B cell (primary cell): ENCODE data around the gene CISH. TPM values are rescaled to one million over a fixed set of nuclear protein-coding genes. Genes with fewer than 3 reads are reported as not detected.

Source experiments
- ATAC-seq: fragments of 200-7000 bp; cut with Tn5 transposase; one replicate; pipeline ENCODE4 v1.10.0; 2021; ENCODE audit warnings: low read depth, mild to moderate bottlenecking, moderate number of reproducible peaks, moderate library complexity
- CTCF ChIA-PET: fragments of 350-600 bp; sonication (Branson Sonifier 250); formaldehyde crosslinking; loops from one replicate; lab custom pipeline; 2021; ENCODE audit warnings: antibody characterized with exemption, inconsistent platforms; lab: Charles Lee
- POLR2A ChIA-PET: fragments of 350-600 bp; sonication (Branson Sonifier 250); formaldehyde crosslinking; loops from one replicate; lab custom pipeline; 2021; ENCODE audit warnings: antibody characterized with exemption; lab: Charles Lee
- DNase-seq: peaks from one replicate; pipeline ENCODE4 v3.0.0; 2013
- H2AFZ ChIP-seq: 2 replicates; pipeline ENCODE4 v1.6.1; 2012; ENCODE audit warnings: mild to moderate bottlenecking, low read depth, low read length; ENCODE audit not compliant: insufficient read depth, poor library complexity, severe bottlenecking
- H3K27ac ChIP-seq, 2 donors: 1 replicate in 1 of 2; 2 replicates in 1 of 2; pipeline ENCODE4 v1.5.1; 2012 to 2013; ENCODE audit warnings: low read length in 2 of 2, mild to moderate bottlenecking in 2 of 2, moderate library complexity in 1 of 2
- H3K27me3 ChIP-seq, 4 experiments: fragments of 200-600 bp in 1 of 4; sonication (generic) in 1 of 4; replicated peaks in 1 of 4; 1 replicate in 2 of 4; 2 replicates in 2 of 4; pipeline versions ENCODE4 v1.6.1 to v1.7.0; 2013 to 2016; ENCODE audit warnings: low read length in 3 of 4, mild to moderate bottlenecking in 2 of 4, mixed read lengths in 1 of 4, moderate library complexity in 1 of 4; ENCODE audit not compliant: insufficient read depth in 4 of 4, control insufficient read depth in 3 of 4; ENCODE audit errors: control extremely low read depth in 1 of 4
- H3K36me3 ChIP-seq, 2 experiments: replicated peaks in 1 of 2; 1 replicate in 1 of 2; 2 replicates in 1 of 2; pipeline versions ENCODE4 v1.6.1 to v1.7.1; 2013; ENCODE audit warnings: low read length in 1 of 2; ENCODE audit not compliant: insufficient read depth in 2 of 2, control insufficient read depth in 1 of 2; ENCODE audit errors: control extremely low read depth in 1 of 2, extremely low read depth in 1 of 2
- H3K4me1 ChIP-seq, 2 donors: fragments of 200-600 bp in 1 of 2; sonication (generic) in 1 of 2; 1 replicate in 1 of 2; 2 replicates in 1 of 2; pipeline versions ENCODE4 v1.5.1 to v1.6.1; 2013 to 2017; ENCODE audit warnings: low read length in 2 of 2; ENCODE audit not compliant: control insufficient read depth in 2 of 2, insufficient read depth in 2 of 2
- H3K4me2 ChIP-seq: replicated peaks from 2 replicates; pipeline ENCODE3; 2012; ENCODE audit warnings: mild to moderate bottlenecking, low read depth, low read length; ENCODE audit not compliant: poor library complexity, severe bottlenecking
- H3K4me3 ChIP-seq, 5 experiments: fragments of 200-600 bp in 1 of 5; sonication (generic) in 1 of 5; 1 replicate in 3 of 5; 2 replicates in 2 of 5; pipeline versions ENCODE4 v1.5.1 to v1.7.0; 2011 to 2016; ENCODE audit warnings: low read length in 4 of 5, mild to moderate bottlenecking in 4 of 5, low read depth in 2 of 5, control low read depth in 1 of 5, moderate library complexity in 1 of 5; ENCODE audit not compliant: insufficient read depth in 1 of 5; ENCODE audit errors: control extremely low read depth in 1 of 5, extremely low read depth in 1 of 5
- H3K79me2 ChIP-seq: fragments of 200-600 bp; sonication (generic); one replicate; pipeline ENCODE4 v1.6.0; 2016; ENCODE audit warnings: low read length; ENCODE audit not compliant: control insufficient read depth, insufficient read depth
- H3K9ac ChIP-seq: fragments of 200-600 bp; sonication (generic); 2 replicates; pipeline ENCODE4 v1.6.1; 2017; ENCODE audit warnings: mild to moderate bottlenecking, low read length, moderate library complexity
- H3K9me3 ChIP-seq, 3 donors: one replicate each; pipeline versions ENCODE4 v1.6.1 to v1.7.1; 2013; ENCODE audit warnings: low read length in 2 of 3; ENCODE audit not compliant: control insufficient read depth in 2 of 3, insufficient read depth in 1 of 3; ENCODE audit errors: control extremely low read depth in 1 of 3
- H4K20me1 ChIP-seq: 2 replicates; pipeline ENCODE4 v1.6.0; 2012; ENCODE audit warnings: mild to moderate bottlenecking, low read length; ENCODE audit not compliant: insufficient read depth, control insufficient read depth, poor library complexity, severe bottlenecking
- H3K27ac Mint-ChIP-seq: one replicate; pipeline ENCODE4 v1.8.0; 2021; ENCODE audit warnings: mixed read lengths
- H3K27me3 Mint-ChIP-seq: one replicate; pipeline ENCODE4 v1.8.0; 2021; ENCODE audit warnings: mixed read lengths
- H3K4me1 Mint-ChIP-seq: one replicate; pipeline ENCODE4 v1.8.0; 2021; ENCODE audit warnings: mixed read lengths
- H3K4me3 Mint-ChIP-seq: one replicate; pipeline ENCODE4 v1.8.0; 2021; ENCODE audit warnings: mixed read lengths
- H3K9me3 Mint-ChIP-seq: one replicate; pipeline ENCODE4 v1.8.0; 2022; ENCODE audit warnings: mixed read lengths; ENCODE audit not compliant: insufficient read depth
- CTCF ChIP-seq: fragments of 200-600 bp; IDR thresholded peaks from one replicate; pipeline ENCODE4 v1.8.0; 2022; ENCODE audit warnings: antibody characterized with exemption, mild to moderate bottlenecking
- EZH2 ChIP-seq: IDR thresholded peaks from 2 replicates; pipeline ENCODE4 v1.6.1; 2012; ENCODE audit warnings: borderline replicate concordance, low read depth, mild to moderate bottlenecking, moderate library complexity, low read length; ENCODE audit not compliant: insufficient read depth, poor library complexity, severe bottlenecking
- WGBS: methylation state at CpG from one replicate; pipeline ENCODE4 v1.1.5; 2013; ENCODE audit warnings: missing lambda C conversion rate; ENCODE audit not compliant: insufficient coverage; 5-methylcytosine and 5-hydroxymethylcytosine counted together
- intact Hi-C: fragments of 100-400 bp; cut with micrococcal nuclease; formaldehyde crosslinking; loops from one replicate; pipeline ENCODE4 v1.10.0; 2022
- polyA plus RNA-seq: library from polyadenylated mRNA; depleted of rRNA; stranded (reverse); fragments of >200 nt; gene quantifications from 2 replicates; pipeline ENCODE4 v1.2.3, GENCODE V29; 2012
- total RNA-seq, 2 donors: library from RNA; stranded (reverse); fragments of 120-200 nt in 1 of 2; gene quantifications; 1 replicate in 1 of 2; 2 replicates in 1 of 2; pipeline versions ENCODE4 v1.2.3 to v1.2.4, GENCODE V29; 2013 to 2022

CISH gene
- total and polyA plus RNA-seq, 2 donors (not counting 1 experiment from before 2014, with no cell fraction given): 2.3 to 3.5 TPM

GRCh38 chr3:50572801-50573371, 38.7 kb downstream of the CISH start:
- no peak overlapping the region for H3K4me3 ChIP-seq

More at GRCh38 chr3:50572801-50573371, 38.7 kb downstream of the CISH start:
- Mint-ChIP-seq H3K27ac (no peak overlapping the region), H3K4me1 (peaks cover 27% of the 10 kb centered on the region), H3K9me3 (no peaks in the 10 kb centered on the region), H3K4me3 (no peak overlapping the region), H3K27me3 (no peaks in the 10 kb centered on the region)
- no peak for TF ChIP-seq CTCF
- no peak for TF ChIP-seq EZH2
- Histone ChIP-seq H3K9me3 (no peaks in the 10 kb centered on the region), H3K27ac (no peak overlapping the region), H3K9ac (no peak overlapping the region), H3K79me2 (peaks cover 10% of the 10 kb centered on the region), H2AFZ (no peak overlapping the region), H3K36me3 (peaks cover 0 to 27% of the 10 kb centered on the region in 2 experiments), H3K4me2 (no peak overlapping the region), H4K20me1 (no peaks in the 10 kb centered on the region), H3K27me3 (no peaks in the 10 kb centered on the region), H3K4me1 (peaks cover 10 to 27% of the 10 kb centered on the region in 2 donors)
- ATAC-seq: no peak
- DNase-seq: no peak
- intact Hi-C loops: loop anchor here (1.0 kb wide), 1 partner anchor 41 kb away; no protein-coding TSS in a partner anchor
- POLR2A ChIA-PET: interaction anchor here (0.9 kb wide), 1 partner anchor 39 kb away, joined by 3 read pairs; the partner anchor contains the start of gene CISH
- 87% methylated on average over 4 of the region's 4 CpGs for WGBS
- CTCF ChIA-PET: interaction anchor here (0.5 to 16.8 kb wide), 8 partner anchors 17 to 942 kb away, joined by 3 to 541 read pairs (median 4); partner anchors contain the start of genes CISH and MAPKAPK3
